ENCODE data around the gene RUNX1. TPM values are rescaled to one million over a fixed set of nuclear protein-coding genes. Genes with fewer than 3 reads are reported as not detected.

The RUNX1 gene
- total RNA-seq, 1 experiment from 2014 or later, result 55.2 TPM

DNA sequence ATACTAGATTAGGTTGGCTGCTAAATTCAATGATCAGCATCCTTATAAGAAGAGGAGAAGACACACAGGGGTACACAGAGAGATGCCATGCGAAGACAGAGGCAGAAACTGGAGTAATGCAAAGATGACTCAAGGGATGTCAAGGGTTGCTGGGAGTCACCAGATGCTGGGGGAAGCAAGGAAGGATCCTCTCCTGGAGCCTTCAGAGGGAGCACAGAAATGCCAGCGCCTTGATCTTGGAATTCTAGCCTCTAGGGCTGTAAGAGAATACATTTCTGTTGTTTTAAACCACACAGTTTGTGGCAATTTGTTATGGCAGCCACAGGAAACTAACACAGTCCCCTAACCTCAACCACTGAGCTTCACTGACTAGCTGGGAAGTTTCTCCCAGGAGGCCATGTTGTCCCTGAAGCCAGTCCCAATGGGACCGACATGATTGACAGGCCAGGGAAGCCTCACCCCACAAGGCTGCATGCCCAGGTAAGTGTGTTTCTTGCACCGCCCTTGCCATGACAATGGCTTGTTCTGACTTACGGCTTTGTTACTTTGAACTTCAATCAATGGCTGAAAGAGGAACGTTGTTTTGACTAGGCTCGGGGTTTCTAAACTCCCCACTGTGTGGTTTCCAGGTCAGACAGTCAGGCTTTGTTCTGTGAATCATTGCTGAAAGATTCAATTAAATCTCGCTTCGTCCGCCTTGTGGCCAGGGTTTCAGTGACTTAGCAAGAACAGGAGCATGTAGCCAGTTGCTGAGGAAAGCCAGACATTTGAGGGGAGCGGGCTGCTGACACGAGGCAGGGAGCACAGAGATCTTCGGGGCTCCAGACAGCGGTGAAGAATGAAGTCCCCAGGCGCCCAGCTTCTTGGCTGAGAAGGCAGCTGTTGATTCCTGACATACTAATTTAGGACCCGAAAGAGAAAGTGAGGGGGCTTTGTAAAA lies 62.3 kb downstream of the RUNX1 start:
- no peaks in the 10 kb centered on the region for H3K9me3 ChIP-seq (ENCODE audit: low read length)
- DNase-seq (peak; percentile 62), ATAC-seq (no peak)
- no peak overlapping the region for H3K4me2 ChIP-seq (ENCODE audit: low read length)
- intact Hi-C loops (cut with micrococcal nuclease), result no loop called here
- no peaks in the 10 kb centered on the region for H4K20me1 ChIP-seq (ENCODE audit: low read length)
- H3K27ac ChIP-seq (ENCODE audit: low read length), result no peak overlapping the region
- POLR2A ChIA-PET (ENCODE audit: unreplicated experiment), result no interaction called here
- TF ChIP-seq EZH2 (IDR thresholded peaks at IDR 0.05; ENCODE audit: low read length, unreplicated experiment) (no peak), EZH2phosphoT487 (IDR thresholded peaks at IDR 0.05; ENCODE audit: borderline replicate concordance, low read length) (no peak)
- TF ChIP-seq, protein P1, sequence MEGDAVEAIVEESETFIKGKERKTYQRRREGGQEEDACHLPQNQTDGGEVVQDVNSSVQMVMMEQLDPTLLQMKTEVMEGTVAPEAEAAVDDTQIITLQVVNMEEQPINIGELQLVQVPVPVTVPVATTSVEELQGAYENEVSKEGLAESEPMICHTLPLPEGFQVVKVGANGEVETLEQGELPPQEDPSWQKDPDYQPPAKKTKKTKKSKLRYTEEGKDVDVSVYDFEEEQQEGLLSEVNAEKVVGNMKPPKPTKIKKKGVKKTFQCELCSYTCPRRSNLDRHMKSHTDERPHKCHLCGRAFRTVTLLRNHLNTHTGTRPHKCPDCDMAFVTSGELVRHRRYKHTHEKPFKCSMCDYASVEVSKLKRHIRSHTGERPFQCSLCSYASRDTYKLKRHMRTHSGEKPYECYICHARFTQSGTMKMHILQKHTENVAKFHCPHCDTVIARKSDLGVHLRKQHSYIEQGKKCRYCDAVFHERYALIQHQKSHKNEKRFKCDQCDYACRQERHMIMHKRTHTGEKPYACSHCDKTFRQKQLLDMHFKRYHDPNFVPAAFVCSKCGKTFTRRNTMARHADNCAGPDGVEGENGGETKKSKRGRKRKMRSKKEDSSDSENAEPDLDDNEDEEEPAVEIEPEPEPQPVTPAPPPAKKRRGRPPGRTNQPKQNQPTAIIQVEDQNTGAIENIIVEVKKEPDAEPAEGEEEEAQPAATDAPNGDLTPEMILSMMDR (conservative IDR thresholded peaks at IDR 0.05; ENCODE audit: low read depth, low read length), result 0 out of 2 replicates have a peak, but pooled peaks have one; percentile 10
- H3F3A ChIP-seq (ENCODE audit: low read length, unreplicated experiment), result peaks cover 16% of the 10 kb centered on the region
- peaks cover 14% of the 10 kb centered on the region for H3K79me2 ChIP-seq (ENCODE audit: low read length)
- CTCF ChIA-PET, result no interaction called here
- H3K4me3 ChIP-seq (ENCODE audit: low read length), result no peak overlapping the region
- H3K9ac ChIP-seq (ENCODE audit: low read length), result no peak overlapping the region
- H3K27me3 ChIP-seq (ENCODE audit: low read length), result no peaks in the 10 kb centered on the region
- no peak overlapping the region for H2AFZ ChIP-seq (ENCODE audit: low read length)
- BruUV-seq (replicated peaks), result no TSS peak
- peaks cover 36% of the 10 kb centered on the region for H3K4me1 ChIP-seq (ENCODE audit: insufficient read depth, low read length)
- no peaks in the 10 kb centered on the region for H3K9me2 ChIP-seq (replicated peaks; ENCODE audit: low read length)
- H3K36me3 ChIP-seq (ENCODE audit: low read depth, low read length), result peaks cover 8% of the 10 kb centered on the region

DNA sequence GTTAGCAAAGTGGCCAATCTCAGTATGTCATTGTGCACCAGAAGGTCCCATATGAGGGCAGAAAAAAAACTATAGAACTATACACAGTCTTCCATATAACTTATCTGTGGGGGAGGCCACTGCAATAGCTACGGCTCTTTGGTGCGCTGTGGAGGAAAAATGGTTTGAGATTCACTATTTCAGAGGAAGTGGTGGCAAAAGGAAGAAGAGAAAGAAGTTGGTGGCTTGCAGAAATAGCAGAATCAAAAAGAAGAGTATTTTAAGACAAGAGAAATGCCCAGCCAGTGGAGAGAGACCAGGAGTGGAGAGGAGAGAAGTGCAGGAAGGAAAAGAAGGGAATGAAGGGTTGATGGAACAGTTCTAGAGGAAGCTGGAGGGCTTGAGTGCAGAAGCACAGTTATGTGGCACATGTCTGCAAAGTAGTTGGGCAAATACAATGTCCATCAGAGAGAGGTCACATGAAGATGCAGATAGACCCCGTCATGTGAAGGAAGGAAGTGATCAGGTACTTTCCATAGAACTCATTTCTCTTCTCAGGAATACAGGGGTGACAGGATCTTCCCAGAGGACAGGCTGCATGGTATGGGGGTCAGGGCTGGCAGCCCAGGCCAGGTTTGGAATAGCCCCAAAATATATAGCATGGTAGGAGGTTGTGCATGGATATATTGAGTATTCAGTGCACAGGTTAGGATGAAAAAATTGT lies 64.6 kb downstream of the RUNX1 start:
- Histone ChIP-seq H4K20me1 (ENCODE audit: low read length) (no peaks in the 10 kb centered on the region), H3K4me2 (ENCODE audit: low read length) (peak overlapping the region; percentile 72), H3K27me3 (ENCODE audit: low read length) (no peaks in the 10 kb centered on the region), H3K9me2 (replicated peaks; ENCODE audit: low read length) (no peaks in the 10 kb centered on the region), H3K9ac (ENCODE audit: low read length) (no peak overlapping the region), H3K9me3 (ENCODE audit: low read length) (no peaks in the 10 kb centered on the region), H3K4me1 (ENCODE audit: insufficient read depth, low read length) (peaks cover 36% of the 10 kb centered on the region), H3K79me2 (ENCODE audit: low read length) (peaks cover 32% of the 10 kb centered on the region), H3F3A (ENCODE audit: low read length, unreplicated experiment) (peaks cover 16% of the 10 kb centered on the region), H2AFZ (ENCODE audit: low read length) (no peak overlapping the region), H3K36me3 (ENCODE audit: low read depth, low read length) (peaks cover 10% of the 10 kb centered on the region), H3K4me3 (ENCODE audit: low read length) (no peak overlapping the region), H3K27ac (ENCODE audit: low read length) (peak overlapping the region; percentile 91)
- ATAC-seq (no peak), DNase-seq (no peak)
- intact Hi-C loops (cut with micrococcal nuclease), result loop anchor here (5.0 kb wide), 1 partner anchor 47 kb away; no protein-coding TSS in a partner anchor
- no TSS peak for BruUV-seq (replicated peaks)
- TF ChIP-seq EZH2 (IDR thresholded peaks at IDR 0.05; ENCODE audit: low read length, unreplicated experiment) (no peak), EZH2phosphoT487 (IDR thresholded peaks at IDR 0.05; ENCODE audit: borderline replicate concordance, low read length) (no peak)
- TF ChIP-seq, protein P1 (conservative IDR thresholded peaks at IDR 0.05; ENCODE audit: low read depth, low read length), result no peak
- ChIA-PET CTCF (no interaction called here), POLR2A (ENCODE audit: unreplicated experiment) (no interaction called here)
